HepG2 (cell line): ENCODE data around the gene CNNM4. TPM values are rescaled to one million over a fixed set of nuclear protein-coding genes. Genes with fewer than 3 reads are reported as not detected.

Experiments used
- ADNP ChIP-seq: sonication (generic); formaldehyde crosslinking; IDR thresholded peaks from 2 replicates; pipeline ENCODE4 v1.4.0; 2020; ENCODE audit warnings: missing genetic modification reagents
- ARID2 ChIP-seq: sonication (generic); formaldehyde crosslinking; IDR thresholded peaks from 2 replicates; pipeline ENCODE4 v1.8.1; 2022; ENCODE audit warnings: mild to moderate bottlenecking, missing genetic modification reagents, borderline replicate concordance
- CC2D1A ChIP-seq: sonication (generic); formaldehyde crosslinking; IDR thresholded peaks from 2 replicates; pipeline ENCODE4 v1.8.1; 2023; ENCODE audit warnings: mild to moderate bottlenecking, missing genetic modification reagents
- CREBL2 ChIP-seq: sonication (generic); formaldehyde crosslinking; IDR thresholded peaks from 2 replicates; pipeline ENCODE4 v1.8.1; 2023; ENCODE audit warnings: missing genetic modification reagents, mild to moderate bottlenecking, borderline replicate concordance
- HHEX ChIP-seq: IDR thresholded peaks from 2 replicates; pipeline ENCODE4 v1.6.1; 2016; ENCODE audit warnings: control low read depth
- JUNB ChIP-seq: sonication (generic); formaldehyde crosslinking; IDR thresholded peaks from 2 replicates; pipeline ENCODE4 v1.8.0; 2022; ENCODE audit warnings: missing genetic modification reagents, mild to moderate bottlenecking, borderline replicate concordance
- MXD3 ChIP-seq: IDR thresholded peaks from 2 replicates; pipeline ENCODE4 v1.6.1; 2016; ENCODE audit warnings: mild to moderate bottlenecking, missing biosample characterization, missing genetic modification reagents
- PRDM10 ChIP-seq: sonication (generic); formaldehyde crosslinking; IDR thresholded peaks from 2 replicates; pipeline ENCODE4 v1.4.0; 2020; ENCODE audit warnings: low read depth, missing genetic modification reagents
- REXO4 ChIP-seq: sonication (generic); formaldehyde crosslinking; IDR thresholded peaks from 2 replicates; pipeline ENCODE4 v1.8.0; 2022; ENCODE audit warnings: missing genetic modification reagents, mild to moderate bottlenecking, borderline replicate concordance
- SRY ChIP-seq: sonication (generic); formaldehyde crosslinking; IDR thresholded peaks from 2 replicates; pipeline ENCODE4 v1.8.0; 2022; ENCODE audit warnings: mild to moderate bottlenecking, missing genetic modification reagents
- TEF ChIP-seq: sonication (generic); formaldehyde crosslinking; IDR thresholded peaks from 2 replicates; pipeline ENCODE4 v1.5.0; 2020; ENCODE audit warnings: missing genetic modification reagents
- TRIM22 ChIP-seq: fragments of 450-650 bp; IDR thresholded peaks from 2 replicates; pipeline ENCODE4 v1.6.1; 2017
- ZFP82 ChIP-seq: sonication (generic); formaldehyde crosslinking; IDR thresholded peaks from 2 replicates; pipeline ENCODE4 v1.5.1; 2020; ENCODE audit warnings: mild to moderate bottlenecking, missing genetic modification reagents, borderline replicate concordance
- ZNF280D ChIP-seq: sonication (generic); formaldehyde crosslinking; IDR thresholded peaks from 2 replicates; pipeline ENCODE4 v1.5.1; 2020; ENCODE audit warnings: mild to moderate bottlenecking, missing genetic modification reagents
- ZNF329 ChIP-seq: sonication (generic); formaldehyde crosslinking; IDR thresholded peaks from 2 replicates; pipeline ENCODE4 v1.9.0; 2021; ENCODE audit warnings: low read depth, mild to moderate bottlenecking, missing genetic modification reagents
- ZNF333 ChIP-seq: sonication (generic); formaldehyde crosslinking; IDR thresholded peaks from 2 replicates; pipeline ENCODE4 v1.4.0; 2020; ENCODE audit warnings: mild to moderate bottlenecking, missing genetic modification reagents, borderline replicate concordance
- ZNF446 ChIP-seq: sonication (generic); formaldehyde crosslinking; IDR thresholded peaks from 2 replicates; pipeline ENCODE4 v1.5.0; 2020; ENCODE audit warnings: mild to moderate bottlenecking, missing genetic modification reagents
- ZNF570 ChIP-seq: sonication (generic); formaldehyde crosslinking; IDR thresholded peaks from 2 replicates; pipeline ENCODE4 v1.4.0; 2020; ENCODE audit warnings: mild to moderate bottlenecking, missing genetic modification reagents, borderline replicate concordance
- ZNF782 ChIP-seq: sonication (generic); formaldehyde crosslinking; IDR thresholded peaks from 2 replicates; pipeline ENCODE4 v1.4.0; 2020; ENCODE audit warnings: missing genetic modification reagents, mild to moderate bottlenecking, borderline replicate concordance
- polyA plus RNA-seq, 8 experiments: library from polyadenylated mRNA; depleted of rRNA in 3 of 8; stranded (reverse) in 7 of 8; unstranded in 1 of 8; fragments of >200 nt; fragmentation: Illumina TruSeq in 4 of 8; extraction: Trizol in 4 of 8; gene quantifications; 2 replicates each; pipeline versions ENCODE4 v1.2.1 to v1.2.3, GENCODE V29; 2011 to 2016; ENCODE audit warnings: low read depth in 4 of 8, missing spikeins in 1 of 8, mixed read lengths in 1 of 8; ENCODE audit not compliant: insufficient read depth in 1 of 8
- total RNA-seq, 5 experiments: library from RNA; depleted of rRNA; stranded (reverse); fragments of >200 nt; fragmentation: Illumina TruSeq; extraction: Trizol; gene quantifications; 2 replicates each; pipeline ENCODE4 v1.2.3, GENCODE V29; 2016; ENCODE audit warnings: low read depth in 1 of 5

Gene CNNM4
- total and polyA plus RNA-seq, 2 of the 13 experiments (the other 11 are each of a cell fraction or from before 2014, with no cell fraction given), result 5.9 to 8.4 TPM

GRCh38 chr2:96856776-96857666 is 96.3 kb downstream of the CNNM4 start (continued):
- TF ChIP-seq TEF (CRISPR knock-in tag) (no peak), SRY (CRISPR knock-in tag) (no peak), ZNF570 (CRISPR knock-in tag) (no peak), ZFP82 (CRISPR knock-in tag) (no peak), JUNB (CRISPR knock-in tag) (no peak), ZNF280D (peak; percentile 55), ADNP (no peak), CC2D1A (CRISPR knock-in tag) (no peak), ARID2 (0 out of 2 replicates have a peak, but pooled peaks have one; percentile 20), REXO4 (CRISPR knock-in tag) (no peak), ZNF782 (peak; percentile 36; the same call in 1 of the 2 replicates), CREBL2 (CRISPR knock-in tag) (no peak), TRIM22 (no peak), PRDM10 (CRISPR knock-in tag) (no peak), HHEX (0 out of 2 replicates have a peak, but pooled peaks have one; percentile 43), ZNF446 (0 out of 2 replicates have a peak, but pooled peaks have one; percentile 6), MXD3 (0 out of 2 replicates have a peak, but pooled peaks have one; percentile 48), ZNF333 (CRISPR knock-in tag) (no peak), ZNF329 (CRISPR knock-in tag) (no peak)
